GM23338 (cell line): ENCODE data around the gene DTL. TPM values are rescaled to one million over a fixed set of nuclear protein-coding genes. Genes with fewer than 3 reads are reported as not detected.

ENCODE experiments used
- ATAC-seq: fragments of 200-7000 bp; cut with Tn5 transposase; 3 replicates; pipeline ENCODE4 v1.9.1; 2020
- DNase-seq: peaks from one replicate; pipeline ENCODE4 v3.0.0-alpha.2; 2015; ENCODE audit warnings: low spot score
- H2AFZ ChIP-seq: fragments of 200-600 bp; sonication (generic); 2 replicates; pipeline ENCODE4 v1.8.0; 2016; ENCODE audit warnings: antibody characterized with exemption, mild to moderate bottlenecking, moderate library complexity
- H3F3A ChIP-seq: fragments of 200-600 bp; sonication (generic); replicated peaks from 2 replicates; pipeline ENCODE4 v1.8.0; 2017; ENCODE audit warnings: antibody characterized with exemption, mixed run types, low read depth
- H3K27ac ChIP-seq: fragments of 200-600 bp; sonication (generic); 2 replicates; pipeline ENCODE4 v1.6.1; 2016; ENCODE audit warnings: low read depth
- H3K27me3 ChIP-seq: fragments of 200-600 bp; sonication (generic); 2 replicates; pipeline ENCODE4 v1.8.0; 2016; ENCODE audit warnings: mild to moderate bottlenecking, mixed run types, moderate library complexity; ENCODE audit not compliant: insufficient read depth
- H3K36me3 ChIP-seq: fragments of 200-600 bp; sonication (generic); 2 replicates; pipeline ENCODE4 v1.8.0; 2016; ENCODE audit warnings: mild to moderate bottlenecking; ENCODE audit not compliant: insufficient read depth
- H3K4me1 ChIP-seq: fragments of 200-600 bp; sonication (generic); 2 replicates; pipeline ENCODE4 v1.8.0; 2016; ENCODE audit warnings: mild to moderate bottlenecking, moderate library complexity; ENCODE audit not compliant: insufficient read depth
- H3K4me2 ChIP-seq: fragments of 200-600 bp; sonication (generic); 2 replicates; pipeline ENCODE4 v1.7.1; 2017; ENCODE audit warnings: mixed run types
- H3K4me3 ChIP-seq: fragments of 200-600 bp; sonication (generic); 2 replicates; pipeline ENCODE4 v1.6.1; 2016; ENCODE audit warnings: mixed run types
- H3K79me2 ChIP-seq: fragments of 200-600 bp; sonication (generic); replicated peaks from 2 replicates; pipeline ENCODE4 v1.8.0; 2017; ENCODE audit warnings: mild to moderate bottlenecking; ENCODE audit not compliant: insufficient read depth
- H3K9me2 ChIP-seq: fragments of 200-600 bp; sonication (generic); 2 replicates; pipeline ENCODE4 v1.8.0; 2017; ENCODE audit not compliant: insufficient read depth
- H4K20me1 ChIP-seq: fragments of 200-600 bp; sonication (generic); replicated peaks from 2 replicates; pipeline ENCODE4 v1.8.0; 2017; ENCODE audit warnings: mild to moderate bottlenecking; ENCODE audit not compliant: insufficient read depth
- H3K27ac Mint-ChIP-seq: 2 replicates; pipeline ENCODE4 v1.8.0; 2020; ENCODE audit warnings: inconsistent platforms, mild to moderate bottlenecking, moderate library complexity, mixed read lengths
- H3K27me3 Mint-ChIP-seq: 3 replicates; pipeline ENCODE4 v1.8.0; 2022; ENCODE audit warnings: low read depth, mild to moderate bottlenecking, moderate library complexity, mixed read lengths, inconsistent platforms; ENCODE audit not compliant: insufficient read depth, poor library complexity
- H3K36me3 Mint-ChIP-seq: 3 replicates; pipeline ENCODE4 v1.8.0; 2021; ENCODE audit warnings: low read depth, mild to moderate bottlenecking, inconsistent platforms, moderate library complexity, mixed read lengths
- H3K4me1 Mint-ChIP-seq: 3 replicates; pipeline ENCODE4 v1.8.0; 2020; ENCODE audit warnings: mild to moderate bottlenecking, inconsistent platforms, mixed read lengths
- H3K4me3 Mint-ChIP-seq: 3 replicates; pipeline ENCODE4 v1.8.0; 2021; ENCODE audit warnings: moderate library complexity, mild to moderate bottlenecking, inconsistent platforms, mixed read lengths
- H3K9me3 Mint-ChIP-seq: 3 replicates; pipeline ENCODE4 v1.8.0; 2020; ENCODE audit warnings: moderate library complexity, mild to moderate bottlenecking, inconsistent platforms, mixed read lengths
- CREB1 ChIP-seq: fragments of 250-450 bp; sonication (Bioruptor Pico); IDR thresholded peaks from 2 replicates; pipeline ENCODE4 v1.5.0; 2020; ENCODE audit warnings: low read depth, mild to moderate bottlenecking, moderate library complexity
- CTCF ChIP-seq, 2 experiments: fragments of 200-600 bp in 1 of 2; sonication (generic) in 1 of 2; conservative IDR thresholded peaks; 2 replicates each; pipeline versions ENCODE4 v1.5.1 to v1.6.1; 2016 to 2017; ENCODE audit warnings: antibody characterized with exemption in 2 of 2, low read depth in 2 of 2, mild to moderate bottlenecking in 2 of 2, moderate library complexity in 1 of 2
- ETS1 ChIP-seq: IDR thresholded peaks from 2 replicates; pipeline ENCODE4 v1.6.1; 2016; ENCODE audit warnings: antibody characterized with exemption
- EZH2 ChIP-seq: fragments of 200-600 bp; sonication (generic); IDR thresholded peaks from one replicate; pipeline ENCODE4 v1.8.0; 2017; ENCODE audit warnings: antibody characterized with exemption, mild to moderate bottlenecking, low read depth; ENCODE audit not compliant: unreplicated experiment
- EZH2phosphoT487 ChIP-seq: fragments of 200-600 bp; sonication (generic); IDR thresholded peaks from one replicate; pipeline ENCODE4 v1.8.1; 2018; ENCODE audit warnings: antibody characterized with exemption; ENCODE audit not compliant: unreplicated experiment
- JUNB ChIP-seq: IDR thresholded peaks from one replicate; pipeline ENCODE4 v1.6.1; 2016; ENCODE audit warnings: antibody characterized with exemption; ENCODE audit not compliant: unreplicated experiment
- NANOG ChIP-seq: IDR thresholded peaks from 2 replicates; pipeline ENCODE4 v1.6.1; 2016; ENCODE audit warnings: antibody characterized with exemption, borderline replicate concordance
- POLR2AphosphoS5 ChIP-seq: IDR thresholded peaks from 2 replicates; pipeline ENCODE4 v1.6.1; 2016; ENCODE audit warnings: antibody characterized with exemption, low read depth
- REST ChIP-seq: IDR thresholded peaks from one replicate; pipeline ENCODE4 v1.6.1; 2018; ENCODE audit warnings: antibody characterized with exemption; ENCODE audit not compliant: unreplicated experiment
- STAT1 ChIP-seq: IDR thresholded peaks from one replicate; pipeline ENCODE4 v1.6.1; 2016; ENCODE audit warnings: antibody characterized with exemption; ENCODE audit not compliant: unreplicated experiment
- ZNF114 ChIP-seq: fragments of 250-450 bp; sonication (Bioruptor Pico); IDR thresholded peaks from 2 replicates; pipeline ENCODE4 v1.5.0; 2020; ENCODE audit warnings: mild to moderate bottlenecking, moderate library complexity
- ZNF331 ChIP-seq: fragments of 250-450 bp; sonication (Bioruptor Pico); IDR thresholded peaks from 2 replicates; pipeline ENCODE4 v1.5.0; 2020; ENCODE audit warnings: low read depth, mild to moderate bottlenecking, moderate library complexity
- ZNF462 ChIP-seq: fragments of 250-450 bp; sonication (Bioruptor Pico); IDR thresholded peaks from 2 replicates; pipeline ENCODE4 v1.5.0; 2020; ENCODE audit warnings: mild to moderate bottlenecking, moderate library complexity
- polyA plus RNA-seq: library from polyadenylated mRNA; unstranded; fragments of >200 nt; fragmentation: Nextera tagmentation; extraction: Ambion mirVana; gene quantifications from 2 replicates; pipeline ENCODE4 v1.2.1, GENCODE V29; 2016
- total RNA-seq: library from RNA; depleted of rRNA; stranded (reverse); fragments of >200 nt; shearing (Covaris generic); gene quantifications from 2 replicates; pipeline ENCODE4 v1.2.3, GENCODE V29; 2014

DTL gene
- total and polyA plus RNA-seq, 2 experiments from 2014 or later, result 26.5 to 58.8 TPM

- no peaks in the 10 kb centered on the region for H3K4me1 ChIP-seq
- peaks cover 4% of the 10 kb centered on the region; the same call in 1 of the 2 replicates for H4K20me1 ChIP-seq
- H3K9me2 ChIP-seq, result no peaks in the 10 kb centered on the region
- Mint-ChIP-seq H3K4me1 (no peaks in the 10 kb centered on the region), H3K9me3 (no peaks in the 10 kb centered on the region), H3K27ac (no peak overlapping the region), H3K36me3 (peaks cover 66% of the 10 kb centered on the region), H3K4me3 (no peak overlapping the region), H3K27me3 (peaks cover 2% of the 10 kb centered on the region)
- TF ChIP-seq CREB1 (CRISPR knock-in tag) (no peak), JUNB (no peak), POLR2AphosphoS5 (no peak), ZNF331 (CRISPR knock-in tag) (no peak), REST (no peak), ZNF462 (CRISPR knock-in tag) (no peak), ETS1 (no peak), CTCF (conservative IDR thresholded peaks at IDR 0.05; ENCODE audit: low read depth in 2 of 2) (no peak), EZH2phosphoT487 (no peak), EZH2 (no peak), NANOG (no peak), STAT1 (no peak), ZNF114 (CRISPR knock-in tag) (no peak)
- no peak overlapping the region for H3K4me2 ChIP-seq
- no peak for DNase-seq
- H3F3A ChIP-seq, result no peaks in the 10 kb centered on the region
- peaks cover 51% of the 10 kb centered on the region for H3K36me3 ChIP-seq
- ATAC-seq, result no peak
- no peak overlapping the region for H3K27ac ChIP-seq
- no peak overlapping the region for H3K4me3 ChIP-seq
- H3K27me3 ChIP-seq, result no peaks in the 10 kb centered on the region
- H2AFZ ChIP-seq, result no peak overlapping the region
- H3K79me2 ChIP-seq, result no peaks in the 10 kb centered on the region
Observed at GRCh38 chr1:212074313-212074712, 38.8 kb downstream of the DTL start.
